ENCODE data around the gene PPP1R12C. TPM values are rescaled to one million over a fixed set of nuclear protein-coding genes. Genes with fewer than 3 reads are reported as not detected.

Gene PPP1R12C
- total RNA-seq, 1 donor from 2014 or later = 21.8 TPM

DNA sequence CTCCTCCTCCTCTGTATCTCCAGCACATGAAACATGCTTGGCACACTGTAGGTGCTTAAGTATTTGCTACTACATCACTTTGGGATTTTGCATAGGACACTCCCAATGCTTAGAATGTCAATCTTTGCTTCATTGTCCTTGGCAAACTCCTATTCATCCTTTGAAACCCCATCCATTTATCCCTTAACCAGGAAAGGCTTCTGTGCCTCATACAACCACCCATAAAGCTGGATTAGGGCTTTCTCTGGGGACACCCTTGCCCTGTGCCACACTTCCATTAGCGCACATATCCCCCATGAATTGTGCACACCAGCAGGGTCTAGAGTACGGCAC is 47.6 kb downstream of the PPP1R12C start:
- peak overlapping the region; percentile 55 for H3K4me2 ChIP-seq
- TF ChIP-seq, protein P1, sequence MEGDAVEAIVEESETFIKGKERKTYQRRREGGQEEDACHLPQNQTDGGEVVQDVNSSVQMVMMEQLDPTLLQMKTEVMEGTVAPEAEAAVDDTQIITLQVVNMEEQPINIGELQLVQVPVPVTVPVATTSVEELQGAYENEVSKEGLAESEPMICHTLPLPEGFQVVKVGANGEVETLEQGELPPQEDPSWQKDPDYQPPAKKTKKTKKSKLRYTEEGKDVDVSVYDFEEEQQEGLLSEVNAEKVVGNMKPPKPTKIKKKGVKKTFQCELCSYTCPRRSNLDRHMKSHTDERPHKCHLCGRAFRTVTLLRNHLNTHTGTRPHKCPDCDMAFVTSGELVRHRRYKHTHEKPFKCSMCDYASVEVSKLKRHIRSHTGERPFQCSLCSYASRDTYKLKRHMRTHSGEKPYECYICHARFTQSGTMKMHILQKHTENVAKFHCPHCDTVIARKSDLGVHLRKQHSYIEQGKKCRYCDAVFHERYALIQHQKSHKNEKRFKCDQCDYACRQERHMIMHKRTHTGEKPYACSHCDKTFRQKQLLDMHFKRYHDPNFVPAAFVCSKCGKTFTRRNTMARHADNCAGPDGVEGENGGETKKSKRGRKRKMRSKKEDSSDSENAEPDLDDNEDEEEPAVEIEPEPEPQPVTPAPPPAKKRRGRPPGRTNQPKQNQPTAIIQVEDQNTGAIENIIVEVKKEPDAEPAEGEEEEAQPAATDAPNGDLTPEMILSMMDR (IDR thresholded peaks at IDR 0.05) = no peak
- no peak for TF ChIP-seq EZH2 (IDR thresholded peaks at IDR 0.05)
- TF ChIP-seq EZH2phosphoT487 (IDR thresholded peaks at IDR 0.05) = no peak
- peaks cover 5% of the 10 kb centered on the region for H4K20me1 ChIP-seq (ENCODE audit: low read depth)

DNA sequence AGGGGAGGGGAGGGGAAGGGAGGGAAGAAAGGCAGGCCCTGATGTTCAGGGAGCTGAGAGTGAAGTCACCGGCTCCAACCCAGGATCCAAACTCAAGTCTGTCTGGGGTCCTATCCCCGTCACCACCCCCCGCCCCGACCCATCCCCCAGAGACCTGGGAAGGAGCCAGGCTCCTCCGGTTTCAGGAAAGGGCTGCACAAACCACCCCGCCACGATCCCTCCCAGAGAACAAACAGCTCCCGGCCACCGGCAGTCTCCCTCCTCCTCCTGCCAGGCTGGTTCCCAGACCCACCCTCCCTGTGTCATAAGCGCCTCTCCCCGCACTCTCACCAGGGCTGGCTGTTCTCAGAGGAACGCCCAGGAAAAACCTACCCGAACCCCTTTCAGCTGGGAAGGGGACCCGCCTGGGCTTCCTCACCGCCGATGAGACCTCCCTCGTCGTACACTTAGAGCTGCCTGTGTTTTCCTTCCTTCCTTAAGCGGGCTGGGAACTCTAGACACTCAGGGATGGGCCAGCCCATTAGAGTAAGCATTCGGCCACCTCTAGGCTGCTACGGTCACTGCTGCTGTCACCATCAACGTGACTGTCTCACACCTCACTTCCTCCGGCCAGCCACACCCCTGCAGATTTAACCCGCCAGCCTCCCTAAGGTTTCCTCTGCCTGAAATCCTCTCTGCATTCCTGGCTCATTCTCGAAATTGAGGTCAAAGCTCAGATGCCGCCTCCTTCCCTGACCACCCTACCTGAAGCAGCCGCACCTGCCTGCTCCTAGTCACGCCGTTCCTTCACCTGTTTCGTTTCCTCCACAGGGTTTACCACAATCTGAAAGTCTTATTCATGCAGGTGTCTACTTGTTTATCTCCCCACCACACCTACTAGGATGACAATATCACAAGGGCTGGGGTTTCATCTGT is 48.2 kb downstream of the PPP1R12C start:
- peak; percentile 61 for DNase-seq (ENCODE audit: low spot score)
- no peak overlapping the region for H3K27ac ChIP-seq
- peaks cover 8% of the 10 kb centered on the region for H3K4me1 Mint-ChIP-seq
- H3K4me3 ChIP-seq = peak overlapping the region; percentile 28
- H3K4me1 ChIP-seq = peaks cover 7% of the 10 kb centered on the region
- peaks cover 5% of the 10 kb centered on the region for H4K20me1 ChIP-seq (ENCODE audit: low read depth)
- H3K36me3 ChIP-seq = no peaks in the 10 kb centered on the region
- no peaks in the 10 kb centered on the region for H3K79me2 ChIP-seq (ENCODE audit: low read depth)
- peak overlapping the region; percentile 79 for H3K4me3 Mint-ChIP-seq
- no peak overlapping the region for H3K27ac Mint-ChIP-seq
- TF ChIP-seq EZH2phosphoT487 (IDR thresholded peaks at IDR 0.05) = no peak
- TF ChIP-seq EZH2 (IDR thresholded peaks at IDR 0.05) = peak; percentile 57
- peaks cover 62% of the 10 kb centered on the region for H3K27me3 Mint-ChIP-seq (ENCODE audit: insufficient read depth, low read depth)
- peak overlapping the region; percentile 55 for H3K4me2 ChIP-seq
- H3K9me3 Mint-ChIP-seq = peaks cover 8% of the 10 kb centered on the region
- H2AFZ ChIP-seq (replicated peaks) = no peak overlapping the region
- H3K9ac ChIP-seq = no peak overlapping the region
- no peaks in the 10 kb centered on the region for H3K36me3 Mint-ChIP-seq
- H3K9me3 ChIP-seq (ENCODE audit: low read depth) = no peaks in the 10 kb centered on the region
- peaks cover 8% of the 10 kb centered on the region for H3F3A ChIP-seq (ENCODE audit: low read depth)
- peaks cover 100% of the 10 kb centered on the region for H3K27me3 ChIP-seq

More for the DNA sequence above, 47.6 kb downstream of the PPP1R12C start:
- H3K79me2 ChIP-seq (ENCODE audit: low read depth) = no peaks in the 10 kb centered on the region
- peaks cover 7% of the 10 kb centered on the region for H3K4me1 ChIP-seq
- H3F3A ChIP-seq (ENCODE audit: low read depth) = peaks cover 8% of the 10 kb centered on the region
- peaks cover 8% of the 10 kb centered on the region for H3K4me1 Mint-ChIP-seq
- no peak overlapping the region for H3K27ac ChIP-seq
- peaks cover 8% of the 10 kb centered on the region for H3K9me3 Mint-ChIP-seq
- H3K4me3 ChIP-seq = no peak overlapping the region
- no peaks in the 10 kb centered on the region for H3K9me3 ChIP-seq (ENCODE audit: low read depth)
- H2AFZ ChIP-seq (replicated peaks) = no peak overlapping the region
- H3K9ac ChIP-seq = no peak overlapping the region
- peaks cover 65% of the 10 kb centered on the region for H3K27me3 Mint-ChIP-seq (ENCODE audit: insufficient read depth, low read depth)
- peaks cover 100% of the 10 kb centered on the region for H3K27me3 ChIP-seq
- H3K36me3 Mint-ChIP-seq = no peaks in the 10 kb centered on the region
- DNase-seq (ENCODE audit: low spot score) = no peak
- no peaks in the 10 kb centered on the region for H3K36me3 ChIP-seq
- no peak overlapping the region for H3K27ac Mint-ChIP-seq
- peak overlapping the region; percentile 79 for H3K4me3 Mint-ChIP-seq

DNA sequence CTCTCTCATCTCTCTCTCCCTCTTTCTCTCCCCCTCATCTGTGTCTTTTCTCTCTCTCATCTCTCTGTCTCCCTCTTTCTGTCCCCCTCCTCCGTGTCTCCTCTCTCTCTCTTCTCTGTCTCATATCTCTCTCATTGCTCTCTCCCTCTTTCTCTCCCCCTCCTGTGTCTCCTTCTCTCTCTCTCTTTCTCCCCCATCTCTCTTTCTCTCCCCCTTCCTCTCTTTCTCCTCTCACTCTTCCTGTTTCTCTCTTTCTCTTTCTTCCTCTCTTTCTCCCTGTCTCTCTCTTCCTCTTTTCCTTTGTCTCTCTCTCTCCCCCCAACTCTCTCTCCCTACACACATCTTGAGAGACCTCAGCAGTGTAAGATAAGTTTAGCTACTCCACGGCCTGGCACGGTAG is 49.6 kb downstream of the PPP1R12C start:
- peaks cover 68% of the 10 kb centered on the region for H3K27me3 Mint-ChIP-seq (ENCODE audit: insufficient read depth, low read depth)
- peaks cover 5% of the 10 kb centered on the region for H4K20me1 ChIP-seq (ENCODE audit: low read depth)
- no peak overlapping the region for H2AFZ ChIP-seq (replicated peaks)
- peaks cover 2% of the 10 kb centered on the region for H3K9me3 Mint-ChIP-seq
- H3K4me1 Mint-ChIP-seq = peaks cover 8% of the 10 kb centered on the region
- no peak for TF ChIP-seq EZH2 (IDR thresholded peaks at IDR 0.05)
- TF ChIP-seq, protein P1 (IDR thresholded peaks at IDR 0.05) = no peak
- no peak for TF ChIP-seq EZH2phosphoT487 (IDR thresholded peaks at IDR 0.05)
- no peak overlapping the region for H3K4me3 ChIP-seq
- H3K27me3 ChIP-seq = peaks cover 97% of the 10 kb centered on the region
- no peaks in the 10 kb centered on the region for H3K79me2 ChIP-seq (ENCODE audit: low read depth)
- no peak for DNase-seq (ENCODE audit: low spot score)
- no peaks in the 10 kb centered on the region for H3K36me3 Mint-ChIP-seq
- H3K27ac Mint-ChIP-seq = no peak overlapping the region
- H3F3A ChIP-seq (ENCODE audit: low read depth) = peaks cover 15% of the 10 kb centered on the region
- H3K9ac ChIP-seq = no peak overlapping the region
- H3K4me1 ChIP-seq = peaks cover 7% of the 10 kb centered on the region
- H3K36me3 ChIP-seq = no peaks in the 10 kb centered on the region
- no peaks in the 10 kb centered on the region for H3K9me3 ChIP-seq (ENCODE audit: low read depth)
- H3K4me2 ChIP-seq = no peak overlapping the region
- no peak overlapping the region for H3K4me3 Mint-ChIP-seq
- no peak overlapping the region for H3K27ac ChIP-seq

All from neural progenitor cell (in vitro differentiated cells).